GM23248 (cell line): ENCODE results near the gene ZNF587. TPM values are rescaled to one million over a fixed set of nuclear protein-coding genes. Genes with fewer than 3 reads are reported as not detected.

ENCODE experiments used
- DNase-seq: peaks from one replicate; pipeline ENCODE4 v3.0.0-alpha.2; 2015
- H2AFZ ChIP-seq: fragments of 200-600 bp; sonication (generic); 2 replicates; pipeline ENCODE4 v1.6.1; 2016; ENCODE audit warnings: antibody characterized with exemption
- H3F3A ChIP-seq: fragments of 200-600 bp; sonication (generic); 2 replicates; pipeline ENCODE4 v1.6.1; 2016; ENCODE audit warnings: mild to moderate bottlenecking, antibody characterized with exemption, mixed run types; ENCODE audit not compliant: insufficient read depth
- H3K27ac ChIP-seq: fragments of 200-600 bp; sonication (generic); 2 replicates; pipeline ENCODE4 v1.5.1; 2016; ENCODE audit warnings: mild to moderate bottlenecking
- H3K27me3 ChIP-seq: fragments of 200-600 bp; sonication (generic); replicated peaks from 2 replicates; pipeline ENCODE4 v1.6.1; 2016; ENCODE audit warnings: mild to moderate bottlenecking; ENCODE audit not compliant: insufficient read depth
- H3K36me3 ChIP-seq: fragments of 200-600 bp; sonication (generic); 2 replicates; pipeline ENCODE4 v1.6.1; 2016; ENCODE audit warnings: low read depth, mild to moderate bottlenecking
- H3K4me1 ChIP-seq: fragments of 200-600 bp; sonication (generic); 2 replicates; pipeline ENCODE4 v1.6.1; 2016; ENCODE audit warnings: mild to moderate bottlenecking; ENCODE audit not compliant: insufficient read depth
- H3K4me2 ChIP-seq: fragments of 200-600 bp; sonication (generic); one replicate; pipeline ENCODE4 v1.6.1; 2016; ENCODE audit warnings: mild to moderate bottlenecking; ENCODE audit not compliant: unreplicated experiment
- H3K4me3 ChIP-seq: fragments of 200-600 bp; sonication (generic); 2 replicates; pipeline ENCODE4 v1.5.1; 2016; ENCODE audit warnings: mild to moderate bottlenecking
- H3K79me2 ChIP-seq: fragments of 200-600 bp; sonication (generic); 2 replicates; pipeline ENCODE4 v1.6.1; 2016; ENCODE audit warnings: mild to moderate bottlenecking; ENCODE audit not compliant: insufficient read depth
- H3K9ac ChIP-seq: fragments of 200-600 bp; sonication (generic); 2 replicates; pipeline ENCODE4 v1.6.1; 2016; ENCODE audit warnings: mild to moderate bottlenecking
- H3K9me2 ChIP-seq: fragments of 200-600 bp; sonication (generic); 2 replicates; pipeline ENCODE4 v1.6.1; 2016; ENCODE audit warnings: mixed run types, mild to moderate bottlenecking, moderate library complexity; ENCODE audit not compliant: insufficient read depth
- H3K9me3 ChIP-seq: fragments of 200-600 bp; sonication (generic); one replicate; pipeline ENCODE4 v1.6.1; 2017; ENCODE audit warnings: low read depth
- H4K20me1 ChIP-seq: fragments of 200-600 bp; sonication (generic); 2 replicates; pipeline ENCODE4 v1.6.0; 2016; ENCODE audit not compliant: insufficient read depth
- EZH2 ChIP-seq: fragments of 200-600 bp; sonication (generic); IDR thresholded peaks from 2 replicates; pipeline ENCODE4 v1.6.1; 2018; ENCODE audit warnings: antibody characterized with exemption, mild to moderate bottlenecking; ENCODE audit not compliant: insufficient read depth, poor library complexity, severe bottlenecking
- EZH2phosphoT487 ChIP-seq: fragments of 200-600 bp; sonication (generic); IDR thresholded peaks from 2 replicates; pipeline ENCODE4 v1.6.1; 2018; ENCODE audit warnings: antibody characterized with exemption, moderate library complexity, mild to moderate bottlenecking, low read depth; ENCODE audit not compliant: insufficient read depth
- WGBS, 2 experiments: methylation state at CpG; one replicate each; pipeline ENCODE4 v1.1.6; 2015 to 2017; ENCODE audit warnings: low lambda C conversion rate in 2 of 2, low coverage in 1 of 2; ENCODE audit errors: missing lambda C conversion rate in 2 of 2; 5-methylcytosine and 5-hydroxymethylcytosine counted together
- in situ Hi-C: fragments of 300-500 bp; cut with MboI; formaldehyde crosslinking; loops from 2 replicates; pipeline ENCODE4 v1.15.0; 2020
- polyA plus RNA-seq: library from polyadenylated mRNA; unstranded; fragments of >200 nt; fragmentation: Nextera tagmentation; extraction: Ambion mirVana; gene quantifications from 2 replicates; pipeline ENCODE4 v1.2.1, GENCODE V29; 2016
- total RNA-seq: library from RNA; depleted of rRNA; stranded (reverse); fragments of >200 nt; shearing (Covaris generic); gene quantifications from 2 replicates; pipeline ENCODE4 v1.2.3, GENCODE V29; 2014; rRNA removed

ZNF587 gene
- total and polyA plus RNA-seq, 2 experiments from 2014 or later = 6.9 to 14.3 TPM

DNA sequence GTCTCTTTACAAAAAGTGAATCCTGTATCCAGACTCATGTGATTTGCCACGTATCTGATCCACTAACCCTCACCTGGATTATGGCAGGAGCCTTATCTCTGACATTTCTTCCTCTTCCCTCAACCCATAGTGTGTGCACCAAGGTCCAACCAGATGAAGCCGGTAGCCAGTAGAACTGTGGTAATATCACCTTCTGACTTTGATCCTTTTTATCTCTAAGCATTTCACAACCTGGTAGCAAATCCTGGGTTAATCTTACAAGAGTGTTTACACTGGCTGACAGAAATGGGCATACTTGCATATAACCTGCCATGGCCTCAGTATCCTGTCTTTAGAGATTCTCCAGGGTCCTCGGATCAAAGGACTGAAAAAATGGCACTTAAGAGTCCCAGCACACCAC, 64.9 kb downstream of the ZNF587 start:
- H3K27me3 ChIP-seq = no peaks in the 10 kb centered on the region
- no peak overlapping the region for H3K9ac ChIP-seq
- H3K4me2 ChIP-seq = no peak overlapping the region
- no peak overlapping the region for H2AFZ ChIP-seq
- peaks cover 51% of the 10 kb centered on the region for H3K79me2 ChIP-seq
- 98% methylated on average over 3 of the region's 3 CpGs for WGBS, 2 experiments
- no peaks in the 10 kb centered on the region for H4K20me1 ChIP-seq
- H3F3A ChIP-seq = 0 out of 2 replicates have a peak, but pooled peaks cover 7% of the 10 kb centered on the region
- no peaks in the 10 kb centered on the region for H3K9me3 ChIP-seq
- H3K36me3 ChIP-seq = no peaks in the 10 kb centered on the region
- DNase-seq = no peak
- H3K4me3 ChIP-seq = no peak overlapping the region
- in situ Hi-C loops = no loop called here
- H3K9me2 ChIP-seq = no peaks in the 10 kb centered on the region
- no peak overlapping the region for H3K27ac ChIP-seq
- TF ChIP-seq EZH2phosphoT487 = no peak
- TF ChIP-seq EZH2 = no peak
- H3K4me1 ChIP-seq = peaks cover 12% of the 10 kb centered on the region

Other genes with a start within 250 kb of the ZNF587 start
- gene ZNF530, start 250.0 kb upstream of the ZNF587 start, total RNA-seq = 3.7 and 5.1 TPM in 2 replicates
- gene ZNF530, start 250.0 kb upstream of the ZNF587 start, polyA plus RNA-seq = 2.4 and 2.6 TPM in 2 replicates
- gene ZNF134, start 235.6 kb upstream of the ZNF587 start, total RNA-seq = 23.6 and 27.6 TPM in 2 replicates
- 9.5 and 10.0 TPM in 2 replicates for gene ZNF134, start 235.6 kb upstream of the ZNF587 start, polyA plus RNA-seq
- 8.3 and 11.1 TPM in 2 replicates for gene ZNF211, start 216.7 kb upstream of the ZNF587 start, total RNA-seq
- 5.5 and 5.7 TPM in 2 replicates for gene ZNF211, start 216.7 kb upstream of the ZNF587 start, polyA plus RNA-seq
- gene ZSCAN4, start 180.9 kb upstream of the ZNF587 start, total RNA-seq = not detected in 2 replicates
- not detected in 2 replicates for gene ZSCAN4, start 180.9 kb upstream of the ZNF587 start, polyA plus RNA-seq
- gene ZNF551, start 167.9 kb upstream of the ZNF587 start, total RNA-seq = 6.3 and 7.1 TPM in 2 replicates
- 1.9 and 2.6 TPM in 2 replicates for gene ZNF551, start 167.9 kb upstream of the ZNF587 start, polyA plus RNA-seq
- gene ZNF154, start 140.7 kb upstream of the ZNF587 start, total RNA-seq = 2.0 and 2.2 TPM in 2 replicates
- gene ZNF154, start 140.7 kb upstream of the ZNF587 start, polyA plus RNA-seq = 2.0 and 2.6 TPM in 2 replicates
- 7.2 and 8.4 TPM in 2 replicates for gene ZNF671, start 122.2 kb upstream of the ZNF587 start, total RNA-seq
- 6.8 and 6.9 TPM in 2 replicates for gene ZNF671, start 122.2 kb upstream of the ZNF587 start, polyA plus RNA-seq
- gene ZNF776, start 103.0 kb upstream of the ZNF587 start, total RNA-seq = 6.7 and 9.4 TPM in 2 replicates
- gene ZNF776, start 103.0 kb upstream of the ZNF587 start, polyA plus RNA-seq = 3.7 and 3.9 TPM in 2 replicates
- 8.1 and 20.6 TPM in 2 replicates for gene ZNF586, start 80.2 kb upstream of the ZNF587 start, total RNA-seq
- gene ZNF586, start 80.2 kb upstream of the ZNF587 start, polyA plus RNA-seq = 5.1 and 5.8 TPM in 2 replicates
- gene ZNF552, start 34.9 kb upstream of the ZNF587 start, total RNA-seq = 2.9 and 4.3 TPM in 2 replicates
- gene ZNF552, start 34.9 kb upstream of the ZNF587 start, polyA plus RNA-seq = 2.7 and 3.2 TPM in 2 replicates
- gene ZNF587B, start 19.6 kb upstream of the ZNF587 start, total RNA-seq = 10.1 and 14.0 TPM in 2 replicates
- gene ZNF587B, start 19.6 kb upstream of the ZNF587 start, polyA plus RNA-seq = 5.1 TPM in 2 replicates
- gene ZNF814, start 39.2 kb downstream of the ZNF587 start, total RNA-seq = 3.3 and 3.6 TPM in 2 replicates
- 11.7 and 14.1 TPM in 2 replicates for gene ZNF814, start 39.2 kb downstream of the ZNF587 start, polyA plus RNA-seq
- gene ZNF417, start 66.7 kb downstream of the ZNF587 start, total RNA-seq = 9.8 and 14.7 TPM in 2 replicates
- gene ZNF417, start 66.7 kb downstream of the ZNF587 start, polyA plus RNA-seq = 3.6 and 5.1 TPM in 2 replicates
- gene ZNF418, start 85.5 kb downstream of the ZNF587 start, total RNA-seq = 2.6 and 2.8 TPM in 2 replicates
- 1.0 and 2.2 TPM in 2 replicates for gene ZNF418, start 85.5 kb downstream of the ZNF587 start, polyA plus RNA-seq
- 1.5 and 5.2 TPM in 2 replicates for gene ZNF256, start 97.8 kb downstream of the ZNF587 start, total RNA-seq
- gene ZNF256, start 97.8 kb downstream of the ZNF587 start, polyA plus RNA-seq = 3.1 and 3.3 TPM in 2 replicates
- gene C19orf18, start 124.7 kb downstream of the ZNF587 start, total RNA-seq = 0.25 TPM in 1 of 2 replicates, not detected in the other
- 0.79 and 1.0 TPM in 2 replicates for gene C19orf18, start 124.7 kb downstream of the ZNF587 start, polyA plus RNA-seq
- 15.0 and 17.2 TPM in 2 replicates for gene ZNF606, start 153.0 kb downstream of the ZNF587 start, total RNA-seq
- 8.0 and 8.1 TPM in 2 replicates for gene ZNF606, start 153.0 kb downstream of the ZNF587 start, polyA plus RNA-seq
- not detected in 2 replicates for gene ZSCAN1, start 184.2 kb downstream of the ZNF587 start, total RNA-seq
- 0.27 and 0.39 TPM in 2 replicates for gene ZSCAN1, start 184.2 kb downstream of the ZNF587 start, polyA plus RNA-seq
- gene ZNF135, start 209.4 kb downstream of the ZNF587 start, total RNA-seq = 5.1 and 6.4 TPM in 2 replicates
- 4.6 and 4.9 TPM in 2 replicates for gene ZNF135, start 209.4 kb downstream of the ZNF587 start, polyA plus RNA-seq
- gene ZSCAN18, start 248.4 kb downstream of the ZNF587 start, total RNA-seq = 47.8 and 52.6 TPM in 2 replicates
- 19.0 and 21.8 TPM in 2 replicates for gene ZSCAN18, start 248.4 kb downstream of the ZNF587 start, polyA plus RNA-seq